NCI-H446 (cell line): ENCODE results near the gene KCNT1.

Experiments
- DNase-seq, 2 experiments: peaks; one replicate each; lab custom pipeline; 2025; lab: John Stamatoyannopoulos, UW

KCNT1 gene

DNA sequence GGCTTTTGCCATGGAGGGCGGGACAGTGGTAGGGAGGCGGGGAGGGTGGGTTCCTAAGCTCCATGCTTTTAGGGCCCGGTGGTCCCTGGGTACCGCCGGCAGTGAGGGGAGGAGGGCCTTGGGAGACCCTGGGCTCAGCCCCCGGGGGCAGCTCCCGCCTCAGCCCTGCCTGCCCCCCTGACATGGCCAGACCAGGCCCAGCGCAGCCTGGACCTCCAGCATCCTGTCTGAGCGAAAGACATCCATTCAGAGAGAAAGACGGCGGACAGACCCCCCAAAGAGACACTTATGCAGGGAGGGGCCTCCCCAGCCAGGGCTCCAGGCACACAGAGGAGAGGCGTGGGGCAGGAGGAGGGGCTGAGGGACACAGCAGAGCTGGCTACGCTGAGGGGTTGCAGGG, 45.3 kb downstream of the KCNT1 start:
- DNase-seq: no peak

DNA sequence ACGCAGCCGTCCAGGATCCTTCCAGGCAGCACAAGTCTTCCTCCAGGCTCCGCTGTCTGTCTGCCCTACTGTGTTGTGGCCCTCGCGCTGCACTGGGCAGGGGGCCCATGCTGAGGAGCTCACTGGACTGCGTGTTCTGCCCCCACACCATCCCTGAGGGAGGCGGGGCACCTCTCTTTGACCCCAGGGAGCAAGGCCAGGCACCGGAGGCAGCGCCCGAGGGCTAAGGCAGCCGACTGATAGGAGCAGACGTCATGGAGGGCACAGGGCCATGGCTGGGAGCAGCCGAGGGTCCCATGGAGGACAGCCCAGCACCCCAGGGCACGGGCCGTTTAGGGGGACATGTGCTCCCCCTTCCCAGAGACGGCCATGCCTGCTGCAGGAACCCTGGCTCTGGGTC, 46.7 kb downstream of the KCNT1 start:
- no peak for DNase-seq

DNA sequence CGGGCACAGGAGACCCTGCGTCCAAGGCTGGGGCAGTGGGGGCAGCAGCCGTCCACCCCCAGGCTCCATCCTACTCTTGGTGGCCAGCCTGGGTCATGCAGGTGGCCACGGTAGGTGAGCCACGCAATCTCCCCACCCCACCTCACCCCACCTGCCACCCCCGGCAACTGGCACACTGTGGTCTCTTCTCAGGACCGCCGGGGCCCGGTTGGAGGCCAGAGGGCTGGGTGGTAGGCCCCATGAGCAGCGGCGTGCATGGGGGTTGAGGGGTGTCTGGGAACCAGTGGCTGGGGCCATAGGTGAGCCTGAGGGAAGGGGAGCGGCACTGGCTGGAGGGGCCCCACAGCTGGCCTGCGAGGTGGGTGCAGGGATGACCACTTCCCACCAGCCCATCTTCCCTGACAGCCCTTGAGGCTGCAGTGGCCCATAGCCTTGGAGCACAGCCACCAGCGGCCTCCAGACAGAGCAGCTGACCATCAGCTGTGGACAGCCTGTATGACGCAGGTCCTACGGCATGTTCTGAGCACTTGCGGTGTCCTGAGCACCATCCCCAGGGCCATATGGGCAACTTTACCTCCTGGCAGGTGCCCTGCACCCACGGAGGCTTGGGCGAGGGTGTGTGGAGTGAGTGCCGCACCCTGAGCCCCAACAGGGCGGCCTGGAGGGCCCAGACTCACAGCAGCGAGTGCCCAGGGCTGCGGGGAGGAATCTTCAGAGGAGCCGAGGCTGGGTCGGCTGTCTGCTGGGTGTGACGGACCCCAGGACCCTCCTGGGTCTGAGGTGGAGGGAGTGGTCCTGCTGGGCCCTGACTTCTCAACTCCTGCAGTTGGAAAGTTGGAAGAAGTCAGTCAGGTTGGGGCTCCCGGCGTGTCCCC, 47.4 kb downstream of the KCNT1 start:
- no peak for DNase-seq

DNA sequence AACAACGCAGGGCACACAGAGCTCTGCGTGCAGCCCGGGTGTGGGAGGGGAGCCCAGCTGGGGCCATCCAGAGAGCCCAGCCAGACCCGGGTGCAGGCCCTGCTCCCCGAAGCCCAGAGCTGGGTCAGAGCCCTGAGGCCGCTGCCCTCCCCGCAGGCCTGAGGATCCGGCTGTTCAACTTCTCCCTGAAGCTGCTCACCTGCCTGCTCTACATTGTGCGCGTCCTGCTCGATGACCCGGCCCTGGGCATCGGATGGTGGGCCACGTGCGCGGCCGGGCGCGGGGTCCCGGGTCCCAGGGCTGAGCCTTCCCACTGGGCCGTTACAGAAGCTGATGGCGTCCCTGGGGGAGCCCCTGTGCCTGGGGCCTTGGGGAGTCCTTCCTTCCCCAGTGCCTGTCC, 48.8 kb downstream of the KCNT1 start:
- DNase-seq: no peak

DNA sequence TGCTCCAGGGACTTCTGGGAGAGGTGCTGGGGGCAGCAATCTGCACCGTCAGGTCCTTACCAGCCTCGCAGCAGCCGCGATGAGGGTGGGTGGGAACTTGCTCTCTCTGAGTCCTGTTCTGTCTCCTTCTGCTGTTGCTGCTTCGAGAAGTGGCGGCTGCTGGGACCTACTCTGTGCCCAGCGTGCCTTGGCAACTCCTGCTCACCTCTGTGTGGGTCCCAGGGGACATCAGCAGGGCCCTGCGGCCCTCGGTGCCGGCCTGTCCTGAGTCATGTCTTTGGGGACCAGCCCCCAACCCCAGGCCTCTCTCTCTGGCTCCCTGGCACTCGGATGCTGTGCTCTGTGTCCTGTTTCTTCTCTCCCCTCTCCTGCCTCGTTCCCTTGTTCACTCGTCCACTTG, 49.5 kb downstream of the KCNT1 start:
- no peak for DNase-seq

DNA sequence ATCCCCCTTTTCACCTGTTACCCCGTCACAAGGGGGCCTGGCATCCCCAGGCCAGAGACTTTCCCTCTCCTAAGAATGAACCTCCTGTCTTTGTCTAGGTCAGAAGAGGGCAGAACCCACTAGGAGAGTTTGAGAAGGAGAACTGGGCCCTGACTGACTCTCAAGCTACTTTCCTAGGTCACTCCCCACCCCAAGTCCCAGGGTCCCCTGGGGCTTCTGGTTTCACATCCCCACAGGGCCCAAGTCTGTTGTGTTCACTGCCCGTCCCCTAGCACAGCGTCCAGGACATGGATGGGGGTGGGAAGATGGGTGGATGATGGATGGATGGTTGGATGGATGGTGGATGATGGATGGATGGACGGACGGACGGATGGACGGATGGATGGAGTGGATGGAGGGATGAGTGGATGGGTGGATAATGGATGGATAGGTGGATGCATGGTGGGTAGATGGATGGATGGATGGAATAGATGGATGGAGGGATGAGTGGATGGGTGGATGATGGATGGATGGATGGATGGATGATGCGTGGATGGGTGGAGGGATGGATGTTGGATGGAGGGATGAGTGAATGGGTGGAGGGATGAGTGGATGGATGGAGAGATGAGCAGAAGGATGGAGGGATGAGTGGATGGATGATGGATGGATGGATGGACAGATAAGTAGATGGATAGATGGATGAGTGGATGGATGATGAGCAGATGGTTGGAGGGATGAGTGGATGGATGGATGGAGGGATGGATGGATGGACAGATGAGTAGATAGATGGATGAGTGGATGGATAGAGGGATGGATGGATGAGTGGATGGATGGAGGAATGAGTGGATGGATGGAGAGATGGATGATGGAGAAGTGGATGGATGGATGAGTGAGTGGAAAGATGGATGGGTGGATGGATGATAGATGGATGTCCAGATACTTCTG, 50.6 kb downstream of the KCNT1 start:
- DNase-seq: no peak

DNA sequence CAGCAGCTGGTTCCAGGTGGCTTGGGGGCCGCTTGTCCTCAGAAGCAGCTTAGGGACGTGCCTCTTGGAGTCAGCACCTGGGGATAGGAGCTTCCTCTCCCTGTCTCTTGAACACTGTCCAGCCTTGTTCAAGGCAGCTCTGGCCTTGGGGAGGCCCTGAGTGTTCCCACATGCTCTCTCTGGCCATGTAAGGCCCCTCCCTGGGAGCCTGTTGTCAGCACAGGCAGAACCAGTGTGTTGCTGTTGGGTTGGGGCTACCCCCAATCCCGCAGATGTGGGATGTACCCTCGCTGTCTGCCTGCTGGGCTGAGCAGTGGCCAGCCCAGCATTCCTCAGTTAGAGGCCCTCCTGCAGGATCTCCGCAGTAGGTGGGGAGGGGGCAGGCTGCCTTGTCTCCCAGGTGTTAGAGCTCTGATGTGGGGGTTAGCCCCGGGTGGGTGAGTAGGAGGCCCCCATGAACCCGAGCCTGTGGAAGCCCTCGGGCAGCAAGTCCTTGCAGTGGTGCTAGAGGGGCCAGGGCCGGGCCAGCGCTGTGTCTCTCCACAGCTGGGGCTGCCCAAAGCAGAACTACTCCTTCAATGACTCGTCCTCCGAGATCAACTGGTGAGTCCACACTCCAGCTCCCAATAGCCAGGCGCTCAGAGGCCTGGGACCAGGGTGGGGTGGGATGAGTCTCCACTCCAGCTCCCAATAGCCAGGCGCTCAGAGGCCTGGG, 51.6 kb downstream of the KCNT1 start:
- no peak for DNase-seq

DNA sequence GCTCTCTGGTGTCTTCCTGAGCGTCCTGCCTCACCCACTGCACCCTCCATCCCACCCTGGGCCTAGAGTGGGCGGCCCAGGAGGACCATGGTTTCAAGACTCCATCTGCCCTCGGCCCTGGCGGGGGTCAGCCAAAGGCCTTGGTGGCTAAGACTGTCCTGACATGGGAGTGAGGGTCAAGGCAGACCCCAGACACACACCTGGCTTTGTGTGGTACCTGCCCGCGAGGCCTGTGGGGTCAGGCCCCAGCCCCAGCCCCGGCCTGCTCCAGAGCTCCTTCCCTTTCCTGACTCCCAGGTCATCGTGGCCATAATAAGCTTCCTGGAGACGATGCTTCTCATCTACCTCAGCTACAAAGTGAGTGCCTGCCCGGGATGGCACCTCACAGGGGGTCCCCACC, 54.6 kb downstream of the KCNT1 start:
- DNase-seq: no peak

DNA sequence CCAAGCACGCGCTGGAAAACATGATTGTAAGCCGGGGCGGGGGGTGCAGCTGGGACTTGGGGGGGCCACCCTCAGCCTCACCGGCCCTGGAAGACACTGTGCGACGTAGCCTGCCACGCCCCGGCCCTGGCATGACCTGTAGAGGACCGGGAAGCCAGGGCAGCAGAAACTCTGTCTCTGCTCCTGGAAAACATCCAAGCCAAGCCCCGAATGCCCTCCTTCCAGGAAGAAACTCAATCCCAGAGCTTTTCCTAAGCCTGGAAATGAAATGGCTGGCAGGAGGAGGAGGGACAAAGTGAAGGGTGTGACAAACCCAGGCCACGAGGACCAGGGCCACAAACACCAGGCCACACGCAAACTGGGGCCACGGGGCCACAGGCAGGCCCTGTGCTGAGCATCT, 55.4 kb downstream of the KCNT1 start:
- no peak for DNase-seq

DNA sequence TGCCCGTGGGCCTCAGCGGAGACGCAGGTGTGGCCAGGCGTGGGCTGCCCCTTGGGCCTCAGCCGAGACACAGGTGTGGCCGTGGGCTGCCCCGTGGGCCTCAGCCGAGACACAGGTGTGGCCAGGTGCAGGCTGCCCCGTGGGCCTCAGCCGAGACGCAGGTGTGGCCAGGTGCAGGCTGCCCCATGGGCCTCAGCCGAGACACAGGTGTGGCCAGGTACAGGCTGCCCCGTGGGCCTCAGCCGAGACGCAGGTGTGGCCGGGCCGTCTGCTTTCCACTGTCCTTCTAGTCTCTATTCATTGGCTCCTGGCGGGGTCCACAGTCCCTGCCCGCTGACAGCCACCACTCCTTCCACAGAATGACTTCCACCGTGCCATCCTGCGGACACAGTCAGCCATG, 56.1 kb downstream of the KCNT1 start:
- no peak for DNase-seq

DNA sequence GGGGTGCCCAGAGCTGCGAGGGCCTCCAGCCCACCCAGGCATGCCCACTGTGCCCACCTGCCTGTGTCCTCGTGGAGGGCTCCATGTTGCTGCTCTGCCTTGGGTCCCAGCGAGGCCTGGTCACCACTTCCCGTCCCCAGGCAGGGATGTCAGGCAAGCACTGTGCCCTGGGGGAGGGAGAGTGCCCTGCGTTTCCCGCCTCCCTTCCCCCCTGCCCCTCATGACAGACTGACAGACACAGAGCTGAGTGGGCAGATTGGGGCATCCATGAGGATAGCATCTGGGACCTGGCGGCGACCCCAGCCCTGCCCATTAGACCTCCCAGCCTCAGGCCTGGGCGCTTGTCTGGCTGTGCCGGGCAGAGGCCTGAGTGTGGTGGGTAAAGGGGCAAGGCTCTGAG, 56.9 kb downstream of the KCNT1 start:
- DNase-seq: no peak

DNA sequence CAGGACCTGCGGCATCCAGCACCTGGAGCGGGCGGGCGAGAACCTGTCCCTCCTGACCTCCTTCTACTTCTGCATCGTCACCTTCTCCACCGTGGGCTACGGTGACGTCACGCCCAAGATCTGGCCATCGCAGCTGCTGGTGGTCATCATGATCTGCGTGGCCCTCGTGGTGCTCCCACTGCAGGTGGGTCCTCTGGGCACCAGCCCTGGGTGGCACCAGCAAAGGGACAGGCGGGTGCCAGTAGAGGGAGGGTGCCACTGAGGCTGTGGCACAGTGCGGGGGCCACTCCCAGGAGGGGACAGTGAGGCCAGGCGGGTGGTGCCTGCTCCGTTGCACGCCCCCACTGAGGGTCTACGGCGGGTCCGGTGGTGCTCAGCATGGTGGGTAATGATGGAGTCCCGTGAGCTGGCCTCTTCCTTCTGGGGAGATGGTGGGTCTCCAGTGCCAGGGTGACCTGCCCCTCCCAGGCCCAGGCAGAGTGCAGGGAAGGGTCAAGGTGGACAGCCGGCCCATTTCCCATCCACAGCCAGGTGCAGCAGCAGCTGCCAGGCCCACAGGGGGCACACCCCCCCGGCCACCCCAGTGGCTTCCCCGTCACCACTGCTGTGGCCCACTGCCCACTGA, 57.8 kb downstream of the KCNT1 start:
- no peak for DNase-seq

DNA sequence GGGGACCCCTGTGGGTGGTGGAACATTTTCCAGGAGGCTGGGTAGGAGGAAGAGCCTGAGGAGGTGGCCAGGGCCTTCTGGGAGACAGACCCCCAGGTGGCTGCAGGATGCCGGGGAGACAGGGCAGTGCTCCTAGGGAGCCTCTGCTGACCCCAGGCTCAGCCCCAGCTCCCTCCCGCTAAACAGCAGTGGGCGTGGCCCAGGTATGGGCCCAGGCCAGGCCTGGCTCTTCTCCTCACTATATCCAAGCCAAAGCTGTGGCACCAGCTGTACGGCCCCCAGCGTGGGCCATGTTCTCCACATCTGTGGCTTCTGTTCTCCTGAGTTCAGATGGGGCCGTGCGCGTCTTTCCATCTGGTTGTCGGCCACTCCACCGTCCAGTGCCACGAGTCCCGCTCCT, 58.5 kb downstream of the KCNT1 start:
- no peak for DNase-seq

DNA sequence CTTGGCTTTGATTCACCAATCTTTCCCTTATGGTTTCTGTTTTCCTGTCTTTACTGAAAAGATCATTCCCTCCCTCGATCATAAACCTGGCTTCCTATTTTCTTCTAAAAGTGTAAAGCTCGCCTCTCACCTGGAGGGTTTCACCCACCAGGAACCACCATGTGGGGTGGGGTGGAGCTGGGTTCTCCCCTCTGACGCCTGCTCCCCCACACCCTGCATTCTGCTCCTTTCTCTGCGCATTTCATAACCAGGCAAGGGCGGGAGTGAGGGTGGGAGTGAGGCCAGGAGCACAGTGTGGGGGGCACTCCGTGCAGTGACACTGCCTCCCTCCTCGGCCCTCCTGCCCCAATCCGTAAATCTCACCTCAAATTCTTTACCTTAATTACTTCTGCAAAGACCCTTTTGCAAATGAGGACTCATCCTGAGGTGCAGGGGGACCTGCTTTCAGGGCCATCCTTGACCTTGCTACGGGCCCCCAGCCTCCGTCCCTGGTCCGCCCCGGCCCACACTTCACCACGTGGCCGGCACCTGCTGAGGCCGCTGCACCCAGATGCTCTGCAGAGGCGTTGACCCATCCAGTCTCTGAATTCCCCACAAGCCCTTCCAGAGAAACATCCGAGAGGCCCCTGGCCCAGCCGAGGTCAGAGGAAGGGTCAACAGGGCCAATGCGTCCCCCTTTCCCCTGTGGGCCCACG, 59.3 kb downstream of the KCNT1 start:
- no peak for DNase-seq

DNA sequence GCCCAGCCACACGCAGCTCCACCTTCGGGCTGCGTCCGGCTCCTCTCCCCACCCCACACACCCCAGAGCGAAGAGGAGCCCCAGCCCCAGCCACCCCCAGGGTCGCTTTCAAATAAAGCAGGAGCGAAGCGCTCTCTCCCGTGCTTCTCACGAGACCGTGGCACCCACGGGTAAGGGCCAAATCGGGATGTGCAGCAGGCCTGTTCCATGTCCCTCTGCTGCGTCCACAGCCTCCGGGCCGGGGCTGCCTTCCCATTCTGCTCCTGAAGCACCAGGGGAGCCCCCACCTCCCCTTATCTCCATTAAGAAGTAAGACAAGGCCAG, 59.8 kb downstream of the KCNT1 start:
- DNase-seq: no peak

DNA sequence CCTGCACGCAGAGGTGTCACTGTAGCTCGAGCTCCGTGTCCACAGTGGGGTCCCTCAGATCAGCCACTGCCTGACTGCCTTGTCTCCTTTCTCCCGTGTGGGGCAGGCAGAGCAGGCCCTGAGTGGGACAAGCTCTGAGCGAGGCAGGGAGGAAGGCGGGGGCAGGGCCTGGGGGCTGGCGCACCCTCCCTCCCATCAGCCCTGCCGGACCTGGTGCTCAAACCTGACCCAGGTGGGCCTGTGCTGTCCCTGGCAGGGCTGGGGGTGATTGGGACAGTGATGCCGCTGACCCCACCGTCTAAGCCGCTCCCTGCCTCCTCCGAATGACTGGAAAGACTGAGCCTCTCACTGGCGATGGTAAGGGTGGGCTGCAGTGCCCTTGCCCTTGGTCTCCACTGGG, 60.9 kb downstream of the KCNT1 start:
- no peak for DNase-seq

DNA sequence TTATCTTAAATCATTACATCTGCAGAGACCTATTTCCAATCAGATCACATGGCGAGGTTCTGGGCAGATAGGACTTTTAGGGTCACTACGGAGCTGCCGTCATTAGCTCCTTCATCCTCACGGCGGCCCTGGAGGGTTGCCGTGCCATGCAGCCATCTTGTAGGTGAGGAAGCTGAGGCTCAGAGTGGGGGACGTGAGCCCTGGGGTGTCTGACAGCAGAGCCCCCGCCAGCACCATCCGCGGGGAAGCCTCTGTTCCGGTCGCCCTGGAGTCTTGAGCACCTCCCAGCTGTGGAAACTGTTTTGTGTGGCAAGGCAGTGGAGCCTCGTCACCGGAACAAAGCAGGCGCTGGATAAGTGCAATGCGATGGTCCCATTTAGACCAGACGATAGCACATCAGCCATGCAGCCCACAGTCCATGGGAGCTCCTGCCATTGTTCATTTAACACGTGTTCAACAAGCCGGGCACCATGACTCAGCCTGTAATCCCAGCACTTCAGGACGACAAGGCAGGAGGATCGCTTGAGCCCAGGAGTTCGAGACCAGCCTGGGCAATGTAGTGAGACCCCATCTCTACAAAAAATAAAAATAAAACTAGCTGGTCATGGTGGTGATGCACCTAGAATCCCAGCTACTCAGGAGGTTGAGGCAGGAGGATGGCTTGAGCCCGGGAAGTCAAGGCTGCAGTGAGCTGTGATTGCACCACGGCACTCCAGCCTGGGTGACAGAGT, 61.9 kb downstream of the KCNT1 start:
- DNase-seq: no peak

DNA sequence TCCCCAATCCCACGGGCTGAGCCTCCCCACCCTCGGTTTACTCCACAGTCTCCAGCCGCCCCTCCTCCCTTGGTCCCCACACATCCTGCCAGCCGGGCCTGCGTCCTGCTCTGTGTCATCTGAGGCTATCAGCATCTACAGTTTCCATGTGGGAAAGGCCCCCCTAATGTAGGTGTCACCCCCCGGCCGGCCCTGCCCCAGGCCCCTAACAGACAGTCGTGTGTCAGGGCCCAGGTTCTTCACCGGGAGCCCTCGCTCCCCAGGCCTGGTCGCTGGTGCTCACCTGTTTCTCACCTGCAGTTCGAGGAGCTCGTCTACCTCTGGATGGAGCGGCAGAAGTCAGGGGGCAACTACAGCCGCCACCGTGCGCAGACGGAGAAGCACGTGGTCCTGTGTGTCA, 62.7 kb downstream of the KCNT1 start:
- DNase-seq: no peak

DNA sequence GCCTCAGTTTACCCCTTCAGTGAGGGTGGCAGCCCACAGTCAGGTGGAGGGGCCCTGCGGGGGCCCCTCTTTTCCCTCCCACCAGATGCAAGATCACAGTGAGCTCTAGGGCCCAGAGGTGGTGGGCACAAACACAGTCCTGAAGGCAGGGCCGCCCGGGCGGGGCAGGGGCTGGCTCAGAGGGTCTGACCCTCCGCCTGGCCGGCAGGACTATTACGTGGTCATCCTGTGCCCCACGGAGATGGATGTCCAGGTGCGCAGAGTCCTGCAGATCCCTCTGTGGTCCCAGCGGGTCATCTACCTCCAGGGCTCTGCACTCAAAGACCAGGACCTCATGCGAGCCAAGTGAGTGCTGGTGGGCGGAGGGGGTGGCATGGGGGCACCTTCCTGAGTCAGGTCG, 63.4 kb downstream of the KCNT1 start:
- no peak for DNase-seq

DNA sequence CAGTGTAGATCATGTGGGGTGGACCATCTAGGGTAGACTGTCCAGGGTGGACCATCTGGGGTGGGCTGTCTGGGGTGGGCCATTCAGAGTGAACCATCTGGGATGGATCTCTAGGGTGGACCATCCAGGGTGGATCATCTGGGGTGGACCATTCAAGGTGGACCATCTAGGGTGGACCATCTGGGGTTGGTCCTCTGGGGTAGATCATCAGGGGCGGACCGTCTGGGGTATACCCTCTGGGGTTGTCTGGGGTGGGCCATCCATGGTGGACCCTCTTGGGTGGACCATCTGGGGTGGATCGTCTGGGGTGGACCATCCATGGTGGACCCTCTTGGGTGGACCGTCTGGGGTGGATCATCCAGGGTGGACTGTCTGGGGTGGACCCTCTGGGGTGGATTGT, 64.3 kb downstream of the KCNT1 start:
- DNase-seq: no peak

DNA sequence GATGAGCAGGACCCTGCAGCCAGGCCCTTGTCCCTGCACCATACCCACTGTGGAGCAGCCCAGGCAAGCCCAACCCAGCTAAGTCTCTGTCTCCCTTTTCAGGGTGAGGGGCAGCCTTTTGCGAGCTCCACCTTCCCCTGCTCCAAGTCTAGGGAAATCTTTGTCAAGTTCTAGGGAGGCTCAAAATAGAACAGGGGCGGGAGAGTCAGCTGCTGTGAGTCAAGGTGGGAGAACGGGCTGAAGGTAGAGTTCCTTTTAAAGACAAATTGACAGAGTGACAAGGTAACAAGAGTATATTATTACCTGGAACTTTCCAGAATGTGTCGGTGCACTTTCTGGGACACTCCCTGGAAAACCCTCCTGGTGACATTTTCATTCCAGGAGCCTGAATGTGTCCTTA, 64.7 kb downstream of the KCNT1 start:
- no peak for DNase-seq
